GM21619 (cell line): ENCODE data around the gene ZNF296.

Experiments
- ATAC-seq: cut with Tn5 transposase; IDR thresholded peaks from one replicate; pipeline ENCODE4 v1.9.1; 2021; ENCODE audit not compliant: unreplicated experiment

The ZNF296 gene

DNA sequence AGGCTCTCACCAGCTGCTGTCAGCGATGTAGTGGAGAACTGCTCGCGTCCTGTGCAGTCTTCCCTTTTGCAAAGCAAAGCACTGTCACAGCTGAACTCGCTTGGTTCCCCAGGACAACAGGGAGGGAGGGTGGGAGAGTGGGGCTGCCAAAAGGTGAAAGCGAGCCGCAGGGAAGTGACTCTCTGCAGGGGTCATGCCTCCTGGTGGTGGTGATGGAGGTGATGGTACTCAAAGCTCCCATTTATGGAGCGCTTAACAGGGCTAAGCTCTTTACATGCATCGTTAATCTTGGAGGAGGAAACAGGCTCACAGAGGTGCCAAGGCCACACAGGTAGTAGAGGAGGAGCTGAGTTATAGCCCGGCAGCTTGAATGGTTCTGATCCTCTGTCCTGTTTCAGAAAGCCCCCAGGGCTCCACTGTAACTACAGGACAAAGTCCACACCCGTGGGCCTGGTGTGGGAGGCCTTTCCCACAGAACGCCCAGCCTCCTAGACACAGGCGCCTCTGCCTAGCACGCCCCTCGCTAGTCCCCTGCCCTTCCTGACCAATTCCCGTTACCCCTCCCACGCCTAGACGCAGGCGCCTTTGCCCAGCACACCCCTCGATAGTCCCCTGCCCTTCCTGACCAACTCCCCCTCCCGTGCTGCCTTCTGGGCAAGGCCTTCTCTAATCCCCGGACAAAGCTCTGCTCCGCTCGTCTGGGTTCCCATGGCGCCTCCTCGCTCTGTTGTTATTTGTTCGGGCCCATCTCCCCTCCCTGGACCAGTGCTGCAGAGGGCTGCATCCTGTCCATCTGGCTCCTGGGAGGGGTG is 27.4 kb upstream of the ZNF296 start:
- ATAC-seq: no peak

DNA sequence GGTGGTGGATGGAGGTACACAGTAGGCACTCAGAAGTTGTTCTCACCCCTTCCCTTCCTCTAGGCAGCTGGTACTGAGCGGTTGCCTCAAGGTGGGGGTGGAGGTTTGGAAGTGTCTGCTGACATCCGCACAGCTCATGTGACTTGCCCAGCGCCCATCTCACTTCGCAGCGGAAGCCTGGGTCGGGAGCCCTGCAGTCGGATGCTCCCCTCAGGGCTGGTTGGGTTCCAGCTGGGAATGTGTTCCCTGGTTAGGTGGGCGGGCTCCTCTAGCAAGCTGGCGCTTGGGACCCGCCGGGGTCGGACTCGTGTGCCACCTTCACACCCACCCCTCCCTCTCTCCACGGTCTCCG is 26.9 kb upstream of the ZNF296 start:
- ATAC-seq: no peak

DNA sequence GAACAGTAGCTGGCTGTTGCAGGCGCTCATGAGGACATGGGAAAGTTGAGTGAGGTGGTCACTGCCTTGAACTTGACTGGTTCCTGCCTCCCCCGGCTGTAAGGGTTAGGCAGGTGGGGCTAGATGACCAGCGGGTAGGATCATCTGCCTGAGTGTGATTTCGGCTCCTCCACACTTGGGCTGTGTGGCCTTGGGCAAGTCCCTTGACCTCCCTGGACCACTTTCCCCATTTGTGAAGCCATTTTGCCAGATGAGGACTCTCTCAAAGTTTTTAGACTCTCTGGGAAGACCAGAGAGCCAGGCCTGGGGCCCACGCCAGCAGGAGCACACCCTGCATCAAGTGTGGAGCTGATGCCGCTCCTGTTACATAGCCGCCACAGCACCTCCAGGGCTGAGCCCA is 26.2 kb upstream of the ZNF296 start:
- no peak for ATAC-seq

DNA sequence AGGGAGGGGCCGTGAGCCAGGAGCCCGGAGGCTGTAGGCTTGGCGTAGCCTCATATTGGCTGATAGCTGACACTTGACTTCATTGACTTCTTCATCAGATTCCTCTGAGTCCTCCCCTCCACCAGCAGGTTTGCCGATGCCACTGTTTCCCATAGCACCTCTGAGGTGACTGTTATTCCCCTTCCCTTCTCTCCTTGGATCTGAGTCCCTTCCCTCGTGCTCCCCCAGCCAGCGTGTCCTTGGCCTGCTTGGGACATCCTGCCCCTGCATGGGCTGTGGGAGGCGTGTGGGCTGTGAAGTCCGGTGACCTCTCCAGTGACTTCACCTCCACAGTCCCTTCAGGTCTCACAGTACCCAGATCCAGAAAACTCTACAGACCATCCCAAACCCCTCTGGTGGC is 25.5 kb upstream of the ZNF296 start:
- ATAC-seq: no peak

DNA sequence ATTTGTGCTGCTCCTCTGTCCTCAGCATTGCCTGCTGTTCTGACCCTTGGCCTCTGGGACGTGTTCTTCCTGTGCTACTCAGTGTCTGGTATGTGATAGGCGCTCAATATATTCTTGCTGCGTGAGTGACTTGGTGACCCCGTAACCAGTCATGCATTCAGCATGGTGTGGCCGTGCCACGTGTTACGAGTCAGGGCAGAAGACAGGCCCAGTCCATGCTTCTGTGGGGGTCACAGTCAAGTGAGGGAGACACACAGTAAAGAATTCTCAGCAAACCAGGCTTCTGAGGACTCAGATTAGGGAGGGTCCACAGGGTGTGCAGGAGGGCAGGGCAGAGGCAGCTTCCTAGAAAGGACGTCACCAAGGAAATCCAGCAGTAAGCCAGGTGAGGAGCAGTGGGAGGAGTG is 24.6 kb upstream of the ZNF296 start:
- ATAC-seq: no peak

DNA sequence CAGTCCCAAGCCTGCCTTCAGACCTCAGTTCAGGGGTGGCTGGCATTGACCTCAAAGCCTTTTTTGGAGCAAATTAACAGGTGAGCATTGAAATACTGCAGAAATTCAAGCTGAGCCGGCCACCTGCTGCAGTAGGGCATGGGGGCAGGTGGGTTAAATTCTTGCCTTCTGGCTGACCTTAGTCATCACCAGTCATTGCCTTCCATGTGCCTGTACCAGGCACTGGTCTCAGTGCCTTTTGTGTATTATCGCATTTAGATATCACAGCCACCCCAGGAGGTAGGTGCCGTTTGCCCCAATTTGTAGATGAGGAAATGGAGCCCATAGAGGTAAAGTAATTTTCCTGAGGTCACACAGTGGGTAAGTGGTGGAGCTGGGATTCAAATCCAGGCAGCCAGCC is 23.9 kb upstream of the ZNF296 start:
- no peak for ATAC-seq

DNA sequence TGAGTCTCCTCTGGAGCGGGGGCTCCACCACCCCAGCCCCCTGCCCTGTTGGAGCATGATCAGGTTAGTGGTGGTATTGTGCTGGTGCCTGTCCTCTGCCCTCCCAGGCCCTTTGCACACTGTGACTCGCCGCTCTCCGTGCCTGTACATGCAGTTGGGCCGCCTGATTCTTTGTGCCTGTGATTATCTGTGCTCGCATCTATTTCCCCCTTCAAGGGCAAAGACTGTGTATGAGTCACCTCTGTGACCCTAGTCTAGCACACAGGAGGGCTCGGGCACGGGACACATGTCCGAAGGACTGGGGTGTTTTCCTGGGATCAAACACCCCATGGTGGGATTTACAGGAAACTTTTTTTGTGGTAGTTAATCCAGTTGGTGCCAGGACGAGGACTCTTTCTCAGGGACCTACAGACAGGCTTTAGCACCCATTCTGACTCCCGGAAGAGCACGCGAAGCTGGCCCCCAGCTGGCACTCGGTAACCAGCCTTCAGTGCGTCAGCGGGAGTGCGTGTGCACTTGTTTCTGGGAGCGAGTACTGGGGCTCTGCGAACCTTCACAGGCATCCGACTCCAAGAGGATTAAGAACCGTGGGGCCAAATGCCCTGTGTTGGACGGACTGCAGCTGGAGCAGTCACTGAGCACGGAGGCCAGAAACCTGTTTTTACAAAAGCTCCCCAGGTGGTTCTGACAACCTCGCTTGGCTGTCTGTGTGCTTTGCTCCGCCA is 23.4 kb upstream of the ZNF296 start:
- no peak for ATAC-seq

DNA sequence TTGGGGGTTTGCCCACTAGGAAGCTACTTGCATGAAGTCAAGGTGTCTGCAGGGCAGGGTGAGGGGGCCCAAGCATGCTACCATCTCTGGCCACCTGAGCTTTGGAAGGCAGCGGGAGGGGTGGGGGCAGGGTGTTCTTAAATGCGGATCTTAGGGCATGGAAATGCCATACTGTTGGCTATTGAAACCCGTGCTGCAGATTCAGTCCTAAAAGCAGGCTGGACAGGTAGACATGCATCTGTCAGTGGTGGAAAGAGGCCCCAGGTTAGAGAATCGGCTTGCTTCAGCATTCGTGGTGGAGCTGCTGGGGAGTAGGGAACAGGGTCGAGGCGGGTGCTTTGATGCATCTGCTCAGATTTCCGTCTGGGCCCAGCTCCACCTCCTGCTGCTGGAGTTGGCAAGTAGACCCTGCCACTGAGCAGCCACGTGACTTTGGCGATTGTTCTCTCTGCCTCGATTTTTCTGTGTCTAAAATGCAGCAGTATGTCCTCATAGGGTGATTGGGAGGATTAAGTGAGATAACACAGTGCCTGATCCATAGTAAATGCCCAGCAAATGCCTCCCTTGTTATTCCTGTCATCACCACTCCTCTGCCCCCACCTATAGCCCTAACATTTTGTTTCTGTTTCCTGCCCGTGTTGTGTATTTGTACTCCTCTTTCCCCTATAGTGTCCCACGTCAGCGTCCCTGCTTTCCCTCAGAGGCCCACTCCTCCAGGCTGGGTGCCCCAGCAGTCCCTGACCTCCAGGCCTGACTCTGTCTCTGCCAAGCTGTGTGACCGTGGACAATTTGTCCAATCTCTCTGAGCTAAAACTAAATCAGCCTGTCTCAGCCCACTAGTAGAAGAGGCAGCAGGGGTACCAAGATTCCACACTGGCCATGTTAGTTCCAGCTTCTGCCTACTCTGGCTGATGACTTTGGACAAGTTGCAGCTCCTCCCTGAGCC is 22.5 kb upstream of the ZNF296 start:
- ATAC-seq: no peak

DNA sequence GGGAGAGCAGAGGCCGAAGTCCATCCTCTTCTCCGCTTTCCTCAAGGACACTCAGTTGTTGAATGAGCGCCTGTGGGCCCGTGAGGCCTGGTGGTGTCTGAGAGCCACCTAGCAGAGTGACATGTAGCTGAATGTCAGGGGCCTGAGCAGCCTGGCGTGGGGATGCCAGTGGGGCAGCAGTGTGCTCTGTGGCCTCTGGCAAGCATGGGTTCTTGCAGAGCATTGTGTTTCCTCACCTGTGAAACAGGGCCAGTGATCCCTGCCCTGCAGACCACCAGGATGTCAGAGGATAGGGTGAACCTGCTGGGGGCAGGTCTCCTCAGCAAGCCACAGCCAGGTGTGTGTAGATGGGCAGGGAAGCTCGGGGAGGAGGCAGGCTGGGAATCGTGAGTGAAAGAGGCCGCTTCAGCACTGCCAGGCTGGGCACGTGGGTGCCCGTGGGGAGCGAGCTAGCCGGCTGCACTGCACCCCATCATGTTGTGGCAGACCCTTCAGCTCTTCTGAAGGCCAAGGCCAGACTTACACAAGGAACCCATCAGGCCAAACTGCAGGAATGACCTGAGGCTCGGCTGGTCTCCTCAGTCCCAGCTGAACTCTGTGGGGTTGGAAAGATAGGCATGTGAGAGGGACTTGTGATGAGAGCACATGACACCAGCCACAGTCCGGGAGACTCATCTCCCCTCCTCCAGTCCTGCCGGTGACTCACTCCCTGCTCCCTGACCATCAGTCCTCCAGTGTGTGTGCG is 21.7 kb upstream of the ZNF296 start:
- no peak for ATAC-seq

DNA sequence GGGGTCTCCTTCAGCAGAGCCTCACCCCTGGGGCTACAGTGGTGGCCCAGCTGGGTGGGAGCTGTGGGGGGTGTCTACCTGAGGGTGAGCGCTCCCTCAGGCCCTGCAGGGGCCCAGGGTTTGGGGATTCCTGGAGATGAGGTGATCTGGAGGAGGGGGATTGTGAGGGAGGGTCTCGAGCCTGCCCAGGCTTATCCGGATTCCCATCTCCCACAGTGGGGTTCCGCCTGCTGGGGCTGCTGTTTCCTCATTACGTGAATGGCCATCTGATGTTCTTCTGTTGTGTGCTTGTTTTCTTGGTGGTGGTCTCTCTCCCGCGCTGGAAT is 21.1 kb upstream of the ZNF296 start:
- ATAC-seq: no peak

DNA sequence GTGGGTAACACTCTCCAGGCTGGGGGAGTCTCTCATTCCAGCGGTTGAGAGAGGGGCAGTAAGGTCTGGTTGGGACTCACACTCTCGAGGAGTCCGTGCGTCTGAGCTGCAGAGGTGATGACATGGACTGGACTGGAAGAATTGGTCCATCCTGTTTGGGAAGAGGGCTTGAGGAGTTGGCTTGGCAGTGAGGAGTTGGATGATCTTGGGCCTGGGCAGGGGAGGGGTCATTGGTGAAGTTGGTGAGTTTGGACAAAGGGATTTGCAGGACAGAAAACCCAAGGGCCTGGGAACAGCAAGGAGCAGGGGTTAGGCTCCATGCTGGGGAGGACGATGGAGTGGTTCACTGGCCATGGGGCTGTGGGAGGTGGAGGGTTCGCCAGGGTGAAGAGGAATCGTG is 20.4 kb upstream of the ZNF296 start:
- ATAC-seq: no peak

DNA sequence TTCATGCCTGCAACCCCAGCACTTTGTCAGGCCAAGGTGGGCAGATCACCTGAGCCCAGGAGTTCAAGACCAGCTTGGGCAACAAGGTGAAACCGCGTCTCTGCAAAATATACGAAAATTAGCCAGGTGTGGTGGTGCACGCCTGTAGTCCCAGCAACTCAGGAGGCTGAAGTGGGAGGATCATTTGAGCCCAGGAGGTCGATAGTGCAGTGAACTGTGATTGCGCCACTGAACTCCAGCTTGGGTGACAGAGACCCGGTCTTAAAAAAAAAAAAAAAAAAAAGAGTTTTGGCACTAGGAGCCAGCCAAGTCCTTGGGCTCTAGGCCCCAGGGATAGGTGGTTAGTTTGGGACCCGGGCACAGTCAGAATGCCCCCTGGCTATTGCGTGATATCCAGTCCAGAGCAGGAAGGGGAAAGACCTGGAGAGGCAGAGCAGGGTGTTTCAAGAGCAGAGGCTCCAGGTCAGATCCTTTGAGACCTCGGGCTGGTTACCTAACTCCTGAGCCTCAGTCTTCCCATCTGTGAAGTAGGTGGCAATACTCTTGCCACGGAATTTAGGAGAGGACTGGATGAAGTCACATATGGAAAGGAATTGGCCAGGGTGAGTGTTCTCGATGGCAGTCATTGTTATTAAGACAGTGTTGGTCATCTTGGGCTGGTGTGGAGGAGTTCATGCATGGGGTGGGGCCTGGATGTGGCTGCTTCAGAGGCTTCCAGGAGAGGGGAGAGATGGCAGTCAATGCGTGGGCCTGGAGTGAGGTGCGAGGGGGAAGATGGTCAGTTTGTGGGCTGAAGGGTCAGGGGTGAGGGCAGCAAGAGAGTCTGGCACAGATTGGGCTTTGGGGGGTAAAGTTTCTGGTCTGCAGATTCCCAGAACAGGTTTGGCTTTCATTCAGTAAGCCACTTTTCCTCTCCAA is 19.5 kb upstream of the ZNF296 start:
- no peak for ATAC-seq

DNA sequence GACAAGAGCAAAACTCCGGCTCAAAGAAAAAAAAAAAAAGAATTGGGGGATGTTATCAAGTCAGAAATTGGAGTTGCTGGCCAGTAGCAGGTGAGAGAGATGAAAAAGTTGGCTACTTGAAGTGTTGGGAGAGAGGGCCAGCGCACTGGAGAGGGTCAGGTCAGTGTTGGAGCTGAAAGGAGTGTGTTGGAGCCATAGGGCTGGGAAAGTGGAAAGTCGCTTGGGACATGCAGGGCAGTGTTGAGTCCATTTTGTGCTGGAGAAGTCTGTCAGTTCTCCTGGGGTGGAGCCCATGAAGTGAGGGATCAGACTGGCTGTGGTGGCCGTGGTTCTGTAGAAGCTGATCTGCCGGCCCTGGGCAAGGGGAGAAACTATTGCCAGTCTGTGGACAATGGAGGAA is 18.4 kb upstream of the ZNF296 start:
- no peak for ATAC-seq

DNA sequence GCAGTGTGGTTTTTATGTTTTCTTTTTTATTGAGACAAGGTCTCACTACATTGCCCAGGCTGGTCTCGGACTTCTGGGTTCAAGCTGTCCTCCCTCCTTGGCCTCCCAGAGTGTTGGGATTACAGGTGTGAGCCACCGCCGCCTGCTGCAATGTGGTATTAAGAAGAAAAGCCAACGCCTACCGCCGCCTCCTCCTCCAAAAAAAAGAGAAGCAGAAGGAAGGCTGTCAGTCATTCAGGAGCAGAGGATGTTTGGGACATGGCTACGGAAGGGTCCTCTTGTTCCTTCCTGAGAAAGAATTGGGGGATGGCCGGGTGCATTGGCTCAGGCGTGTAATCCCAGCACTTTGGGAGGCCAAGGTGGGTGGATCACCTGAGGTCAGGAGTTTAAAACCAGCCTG is 17.9 kb upstream of the ZNF296 start:
- ATAC-seq: no peak

DNA sequence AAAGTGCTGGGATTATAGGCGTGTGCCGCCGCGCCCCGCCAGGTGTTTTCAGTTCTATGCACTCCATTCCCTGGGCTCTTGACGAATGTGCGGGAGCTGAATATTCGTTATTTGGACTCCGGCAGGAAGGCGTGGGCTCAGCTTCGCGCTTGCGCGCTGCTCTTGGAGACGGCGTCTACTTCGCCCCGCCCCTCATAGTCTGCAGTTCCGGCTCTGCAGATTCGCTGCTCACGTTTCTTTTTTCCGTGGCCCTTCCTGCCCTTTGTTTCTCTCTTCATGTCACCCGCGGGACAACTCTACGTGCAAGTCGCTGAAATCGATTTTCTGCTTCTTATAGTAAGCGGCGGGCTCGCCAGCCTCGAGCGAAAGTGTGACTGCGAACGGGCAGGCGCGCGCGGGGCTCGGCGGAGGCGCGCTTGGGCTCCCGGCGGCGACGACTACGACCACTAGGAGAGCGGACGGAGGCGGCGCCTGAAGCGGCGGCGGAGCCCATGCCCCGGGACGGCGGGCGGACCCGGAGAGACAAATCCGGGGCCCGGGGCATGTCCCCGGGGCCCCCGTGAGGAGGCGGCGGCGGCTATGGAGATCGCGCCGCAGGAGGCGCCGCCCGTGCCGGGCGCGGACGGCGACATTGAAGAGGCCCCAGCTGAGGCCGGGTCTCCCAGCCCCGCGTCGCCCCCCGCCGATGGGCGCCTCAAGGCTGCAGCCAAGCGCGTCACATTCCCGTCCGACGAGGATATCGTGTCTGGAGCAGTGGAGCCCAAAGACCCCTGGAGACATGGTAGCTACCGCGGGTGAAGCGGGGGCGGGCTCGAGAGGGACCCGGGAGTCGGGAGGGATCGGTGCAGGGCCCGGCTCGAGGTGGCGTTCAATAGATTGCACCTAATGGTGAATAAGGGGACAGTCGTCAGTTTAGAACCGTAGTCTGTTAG is 16.7 kb upstream of the ZNF296 start, which contains the start of gene PPP1R37:
Gene PPP1R37 (plus strand): TSS at position 433 of the 932 bp plus-strand sequence. CDS start 147 bp downstream, at position 580.
- peak; percentile 54 for ATAC-seq

DNA sequence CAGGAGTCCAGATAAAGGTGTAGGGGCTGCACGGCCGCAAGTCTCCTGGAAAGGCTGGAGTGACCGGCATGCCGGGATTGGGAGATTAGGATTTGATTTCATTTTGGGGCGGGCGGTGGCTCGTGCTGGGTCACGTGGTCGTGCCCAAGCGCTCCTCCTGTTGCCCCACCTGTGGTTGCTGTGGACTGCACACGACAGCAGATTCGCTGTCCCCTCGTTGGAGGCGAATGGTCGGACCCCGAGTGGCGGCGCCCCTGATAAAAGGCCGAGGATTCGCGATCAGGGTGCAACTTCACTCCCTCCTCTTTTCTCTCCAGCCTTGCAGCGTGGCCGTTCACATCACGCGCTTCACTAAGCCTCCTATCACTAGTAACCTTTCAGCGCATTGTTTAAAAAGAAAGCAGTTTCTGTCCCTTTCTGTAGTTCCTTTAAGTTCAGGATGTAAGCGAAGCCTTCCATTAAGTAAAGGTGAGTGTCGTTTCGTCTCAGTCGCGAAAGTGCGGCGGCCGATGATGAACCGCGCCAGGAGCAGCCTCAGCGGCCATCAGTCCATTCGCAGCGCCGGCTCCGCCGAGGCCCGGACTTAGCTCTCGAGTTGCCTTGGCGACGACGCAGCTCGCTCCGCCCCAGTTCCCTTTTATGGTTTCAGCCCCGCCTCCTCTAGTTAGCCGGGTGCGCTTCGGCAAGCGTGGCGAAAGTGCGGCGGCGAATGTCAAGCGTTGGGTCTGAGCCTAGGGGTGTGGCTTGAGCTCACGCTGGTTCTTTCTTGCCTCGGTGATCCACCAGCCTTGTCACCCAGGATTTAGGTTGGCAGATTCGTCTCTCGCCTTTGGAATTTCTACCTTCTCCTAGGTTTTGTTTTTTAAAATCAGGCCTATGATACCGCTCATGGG is 15.0 kb upstream of the ZNF296 start:
- ATAC-seq: peak; percentile 49

DNA sequence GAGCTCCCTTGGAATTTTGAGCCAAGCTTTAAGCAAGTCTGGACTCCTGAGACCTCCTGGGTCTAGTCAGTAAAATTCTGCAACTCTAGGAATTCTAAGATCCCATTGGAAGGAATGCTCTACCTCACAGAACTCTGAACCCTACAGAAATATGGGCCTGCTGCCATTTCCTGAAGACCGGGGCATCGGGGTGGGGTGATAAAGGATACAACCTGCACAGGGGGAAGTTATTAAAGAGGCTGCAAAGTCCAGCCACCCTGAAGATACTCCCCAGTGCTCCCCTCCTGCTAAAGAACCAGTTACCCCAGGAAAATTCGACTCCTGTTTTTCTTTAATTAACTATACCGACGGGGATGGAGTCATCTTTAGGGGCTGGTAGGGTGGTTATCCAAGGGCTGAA is 14.3 kb upstream of the ZNF296 start:
- no peak for ATAC-seq

DNA sequence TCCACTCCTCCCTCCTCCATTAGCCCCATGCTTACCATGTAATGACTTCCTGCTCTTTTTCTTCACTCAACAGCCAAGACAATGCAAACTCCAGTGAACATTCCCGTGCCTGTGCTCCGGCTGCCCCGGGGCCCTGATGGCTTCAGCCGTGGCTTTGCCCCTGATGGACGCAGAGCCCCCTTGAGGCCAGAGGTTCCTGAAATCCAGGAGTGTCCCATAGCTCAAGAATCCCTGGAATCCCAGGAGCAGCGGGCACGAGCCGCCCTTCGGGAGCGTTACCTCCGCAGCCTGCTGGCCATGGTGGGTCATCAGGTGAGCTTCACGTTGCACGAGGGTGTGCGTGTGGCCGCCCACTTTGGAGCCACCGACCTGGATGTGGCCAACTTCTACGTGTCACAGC is 13.8 kb upstream of the ZNF296 start:
- ATAC-seq: no peak
